GM18909 (cell line): ENCODE data around the gene FHOD3.
A peak's percentile ranks its signal among the peaks of the same experiment; 100 is the strongest.
"Not testable (repeated sequence)": the region's sequence is repeated elsewhere in the genome, so short reads cannot be mapped to it uniquely, and the experiment has no call there.

Experiments
- ATAC-seq: cut with Tn5 transposase; IDR thresholded peaks from one replicate; pipeline ENCODE4 v1.9.1; 2021; ENCODE audit warnings: mild to moderate bottlenecking; ENCODE audit not compliant: unreplicated experiment, poor library complexity

Gene FHOD3

GRCh38 chr18:36440614-36441013 is 143.1 kb downstream of the FHOD3 start:
- no peak for ATAC-seq

GRCh38 chr18:36441426-36442240 is 144.1 kb downstream of the FHOD3 start:
- peak; percentile 52 for ATAC-seq

- no peak for ATAC-seq
These were observed 145.2 kb downstream of the FHOD3 start for GRCh38 chr18:36442717-36443116.

GRCh38 chr18:36446059-36446458 is 148.5 kb downstream of the FHOD3 start:
- ATAC-seq, result no peak

- no peak for ATAC-seq
These were observed 151.1 kb downstream of the FHOD3 start for GRCh38 chr18:36448384-36449290.

- no peak for ATAC-seq
These were observed 151.9 kb downstream of the FHOD3 start for GRCh38 chr18:36449451-36449850.

- no peak for ATAC-seq
These were observed 152.8 kb downstream of the FHOD3 start for GRCh38 chr18:36450264-36450663.

GRCh38 chr18:36451454-36452251 is 154.1 kb downstream of the FHOD3 start:
- no peak for ATAC-seq

- no peak for ATAC-seq
These were observed 156.7 kb downstream of the FHOD3 start for GRCh38 chr18:36454245-36454644.

GRCh38 chr18:36454848-36455458 is 157.4 kb downstream of the FHOD3 start:
- ATAC-seq, result no peak

GRCh38 chr18:36455931-36456330 is 158.4 kb downstream of the FHOD3 start:
- ATAC-seq, result no peak

GRCh38 chr18:36456622-36457021 is 159.1 kb downstream of the FHOD3 start:
- no peak for ATAC-seq

- no peak for ATAC-seq
These were observed 160.2 kb downstream of the FHOD3 start for GRCh38 chr18:36457683-36458082.

GRCh38 chr18:36458306-36458705 is 160.8 kb downstream of the FHOD3 start:
- no peak for ATAC-seq

- ATAC-seq, result no peak
These were observed 161.7 kb downstream of the FHOD3 start for GRCh38 chr18:36459203-36459602.

- no peak for ATAC-seq
These were observed 162.3 kb downstream of the FHOD3 start for GRCh38 chr18:36459786-36460185.

- no peak for ATAC-seq
These were observed 162.9 kb downstream of the FHOD3 start for GRCh38 chr18:36460324-36460850.

GRCh38 chr18:36460854-36461253 is 163.3 kb downstream of the FHOD3 start:
- no peak for ATAC-seq

GRCh38 chr18:36461551-36461987 is 164.1 kb downstream of the FHOD3 start:
- no peak for ATAC-seq

- not testable (repeated sequence) for ATAC-seq
These were observed 166.0 kb downstream of the FHOD3 start for GRCh38 chr18:36463516-36463915.
